ENCODE measurements around the gene GOLGA8N.
"Not testable (repeated sequence)": the region's sequence is repeated elsewhere in the genome, so short reads cannot be mapped to it uniquely, and the experiment has no call there.

The GOLGA8N gene

DNA sequence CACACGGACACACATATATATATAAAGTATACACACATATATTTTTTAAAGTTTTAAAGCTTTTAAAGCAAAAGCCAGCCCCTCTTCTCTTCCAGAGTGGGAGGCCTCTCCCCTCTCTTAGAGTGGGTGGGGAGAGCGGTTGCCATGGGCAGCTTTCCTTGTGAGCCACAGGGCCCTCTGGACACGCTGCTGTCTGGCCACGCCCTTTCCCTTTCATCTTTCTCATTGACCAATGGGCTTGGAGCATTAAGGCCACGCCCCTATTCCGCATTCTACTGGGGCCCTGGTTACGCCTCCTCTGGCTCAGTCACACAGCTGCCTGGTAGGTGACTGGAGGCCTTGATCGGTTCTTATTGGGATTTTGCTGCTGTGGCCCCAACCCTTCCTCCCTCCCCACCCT, at the start of gene GOLGA8N:
GOLGA8N (plus strand) TSS at position 306 of the 400 bp plus-strand sequence.
- in situ Hi-C loops (cut with MboI; ENCODE audit: low sequenced_read_pairs, unreplicated experiment); DNase-seq (ENCODE audit: low spot score): not testable (repeated sequence)

DNA sequence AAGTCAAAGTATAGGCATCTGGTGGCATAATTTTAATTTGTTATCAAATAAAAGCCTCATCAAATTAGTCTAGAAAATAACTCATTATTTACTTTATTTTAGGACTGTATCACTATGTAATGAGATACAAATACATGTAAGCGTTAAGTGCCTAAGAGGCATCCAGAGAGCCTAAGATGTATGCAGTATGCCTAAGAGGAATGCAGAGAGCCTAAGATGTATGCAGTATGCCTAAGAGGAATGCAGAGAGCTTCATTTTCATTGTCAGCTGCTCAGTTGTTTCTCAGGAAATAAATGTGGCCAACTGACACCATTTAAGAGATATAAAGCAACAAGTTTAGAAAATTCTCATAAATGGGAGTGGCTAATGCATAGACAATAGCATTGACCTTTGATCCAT, 49.8 kb upstream of the GOLGA8N start:
- DNase-seq (ENCODE audit: low spot score); in situ Hi-C loops (cut with MboI; ENCODE audit: low sequenced_read_pairs, unreplicated experiment): not testable (repeated sequence)

DNA sequence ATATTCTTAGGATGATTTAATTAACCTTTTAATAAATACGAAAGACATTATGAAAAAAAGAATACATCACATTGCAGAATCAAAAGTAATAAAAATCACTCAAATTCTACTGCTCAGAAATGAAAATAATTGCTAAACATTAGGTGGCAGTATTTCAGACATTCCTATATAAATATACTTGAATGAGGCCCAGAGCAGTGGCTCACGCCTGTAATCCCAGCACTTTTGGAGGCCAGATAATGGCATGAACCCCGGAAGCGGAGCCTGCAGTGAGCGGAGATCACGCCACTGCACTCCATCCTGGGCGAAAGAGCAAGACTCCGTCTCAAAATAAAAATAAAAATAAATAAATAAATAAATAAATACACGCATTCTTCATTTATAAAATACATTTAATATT, 48.1 kb upstream of the GOLGA8N start:
- DNase-seq (ENCODE audit: low spot score); in situ Hi-C loops (cut with MboI; ENCODE audit: low sequenced_read_pairs, unreplicated experiment): not testable (repeated sequence)

DNA sequence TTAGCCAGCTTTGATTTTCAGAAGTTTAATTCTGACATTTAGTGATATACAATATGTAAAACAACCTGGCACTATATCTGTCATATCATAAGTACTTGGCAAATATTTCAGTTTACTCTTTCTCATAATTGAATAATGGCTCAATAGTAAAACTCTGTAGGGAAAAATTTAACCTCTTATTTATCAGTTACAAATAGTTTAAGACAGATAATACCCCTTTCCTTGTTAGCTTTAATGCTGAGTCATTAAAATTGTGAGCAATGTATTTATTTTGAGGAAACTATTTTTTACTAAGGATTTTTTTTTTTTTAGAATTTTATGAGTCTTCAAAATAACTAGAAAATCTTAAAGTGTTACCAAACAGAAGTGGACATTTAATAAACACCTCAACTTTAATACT, 38.7 kb upstream of the GOLGA8N start:
- in situ Hi-C loops (cut with MboI; ENCODE audit: low sequenced_read_pairs, unreplicated experiment); DNase-seq (ENCODE audit: low spot score): not testable (repeated sequence)

DNA sequence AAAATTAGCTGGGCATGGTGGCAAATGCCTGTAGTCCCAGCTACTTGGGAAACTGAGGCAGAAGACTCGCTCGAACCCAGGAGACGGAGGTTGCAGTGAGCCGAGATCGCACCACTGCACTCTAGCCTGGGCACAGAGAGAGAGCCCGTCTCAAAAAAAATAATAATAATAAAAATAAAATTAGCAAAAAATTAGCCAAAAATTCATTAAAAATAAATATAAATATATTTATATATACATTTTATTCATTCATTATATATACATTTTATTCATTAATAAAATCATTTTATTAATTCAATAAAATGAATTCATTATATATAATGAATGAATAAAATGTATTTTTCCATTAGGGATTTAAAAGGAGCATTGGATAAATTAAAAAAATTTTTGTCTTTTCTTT, 31.1 kb upstream of the GOLGA8N start:
- in situ Hi-C loops (cut with MboI; ENCODE audit: low sequenced_read_pairs, unreplicated experiment) = not testable (repeated sequence)

DNA sequence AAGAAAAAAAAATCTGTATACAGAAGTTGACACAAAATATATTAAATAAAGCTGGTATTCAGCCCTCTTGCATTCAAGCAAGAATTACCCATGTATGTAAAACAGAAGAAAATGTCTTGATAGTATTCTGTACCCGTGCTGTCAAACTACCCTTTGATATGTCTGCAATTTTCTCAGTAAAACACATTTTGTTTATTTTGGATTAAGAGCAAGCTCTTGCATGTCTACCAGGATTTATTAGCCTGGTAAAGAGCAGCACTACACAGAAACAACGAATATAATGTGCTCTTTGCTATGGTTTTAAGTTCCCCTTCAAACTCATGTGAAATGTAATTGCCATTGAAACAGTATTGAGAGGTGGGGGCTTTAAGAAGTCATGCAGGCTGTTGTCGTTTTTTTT, 24.3 kb upstream of the GOLGA8N start:
- in situ Hi-C loops (cut with MboI; ENCODE audit: low sequenced_read_pairs, unreplicated experiment); DNase-seq (ENCODE audit: low spot score): not testable (repeated sequence)

More for the DNA sequence above, 31.1 kb upstream of the GOLGA8N start:
- not testable (repeated sequence) for DNase-seq (ENCODE audit: low spot score)

DNA sequence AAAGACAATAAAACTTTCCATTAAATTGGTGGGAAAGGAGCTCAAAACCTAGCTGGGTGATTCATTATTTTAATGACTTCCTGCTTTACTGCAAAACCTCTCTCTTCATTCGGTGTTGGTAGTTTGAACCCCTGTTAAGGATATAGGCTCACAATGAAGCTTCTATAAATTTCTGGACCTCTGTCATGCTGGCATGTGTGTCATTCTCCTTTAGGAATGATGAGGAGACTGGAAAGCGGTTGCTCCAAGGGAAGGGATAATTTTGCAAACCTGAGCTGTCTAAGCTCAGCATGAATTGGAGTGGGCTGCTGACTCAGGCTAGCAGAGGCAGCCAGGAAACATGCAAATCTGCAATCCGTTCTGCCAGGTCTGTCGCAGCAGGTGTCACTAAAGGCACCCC, 14.8 kb upstream of the GOLGA8N start:
- DNase-seq (ENCODE audit: low spot score); in situ Hi-C loops (cut with MboI; ENCODE audit: low sequenced_read_pairs, unreplicated experiment): not testable (repeated sequence)

DNA sequence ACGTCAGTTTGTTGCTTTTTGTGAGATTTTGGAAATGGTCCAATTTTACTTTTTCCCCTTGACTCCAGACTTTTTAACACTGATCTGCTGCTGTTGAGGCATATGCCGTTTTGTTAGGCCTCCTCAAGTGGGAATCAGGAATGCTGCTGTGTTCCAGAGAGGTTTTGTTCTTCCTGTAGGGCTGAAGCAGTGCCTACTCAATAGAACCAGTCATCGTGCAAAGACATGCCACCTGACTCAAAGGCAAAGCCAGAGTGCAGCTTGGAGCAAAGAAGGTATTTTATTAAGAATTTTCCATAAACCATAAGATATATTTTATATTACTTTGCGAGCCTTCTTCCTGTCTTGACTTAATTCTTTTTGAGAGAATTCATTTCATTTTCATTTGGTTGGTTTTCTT, 7.4 kb upstream of the GOLGA8N start:
- DNase-seq (ENCODE audit: low spot score); in situ Hi-C loops (cut with MboI; ENCODE audit: low sequenced_read_pairs, unreplicated experiment): not testable (repeated sequence)

DNA sequence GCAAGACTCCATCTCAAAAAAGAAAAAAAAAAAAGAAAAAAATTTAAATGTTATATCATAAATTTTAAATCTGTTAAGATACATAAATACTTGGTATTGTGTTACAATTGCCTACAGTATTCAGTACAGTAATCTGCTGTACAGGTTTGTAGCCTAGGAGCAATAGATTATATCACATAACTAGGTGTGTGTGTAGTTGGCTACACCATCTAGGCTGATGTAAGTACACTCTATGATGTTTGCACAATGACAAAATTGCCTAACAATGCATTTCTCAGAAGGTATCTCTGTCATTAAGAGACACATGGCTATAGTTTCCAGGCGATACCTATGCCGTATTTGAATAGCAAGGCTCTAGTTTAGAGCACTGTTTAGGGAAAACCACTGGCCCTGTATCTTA, 16.3 kb downstream of the GOLGA8N start:
- DNase-seq (ENCODE audit: low spot score) = not testable (repeated sequence)
- in situ Hi-C loops (cut with MboI; ENCODE audit: low sequenced_read_pairs, unreplicated experiment) = loop anchor here (25.0 kb wide), 1 partner anchor 1972 kb away; the partner anchor contains the start of gene ARHGAP11B

DNA sequence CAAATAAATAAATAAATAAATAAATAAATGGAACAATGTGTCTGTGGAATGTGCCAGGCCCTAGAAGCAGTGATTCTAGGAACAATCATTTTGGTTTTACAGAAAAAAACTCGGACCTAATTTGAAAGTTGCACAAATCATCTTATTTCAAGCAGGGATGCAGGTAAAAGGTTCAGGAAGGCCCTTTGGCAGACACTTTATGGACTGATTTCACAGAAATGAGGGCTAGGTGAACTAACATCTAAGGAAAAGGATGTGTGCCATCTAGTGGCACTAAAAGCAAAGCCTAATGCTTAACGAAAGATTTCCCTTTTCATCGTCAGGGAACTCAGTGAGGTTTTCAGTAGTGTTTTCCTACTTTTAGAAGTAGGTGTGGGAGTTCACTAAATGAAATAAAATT, 17.5 kb downstream of the GOLGA8N start:
- not testable (repeated sequence) for DNase-seq (ENCODE audit: low spot score)
- in situ Hi-C loops (cut with MboI; ENCODE audit: low sequenced_read_pairs, unreplicated experiment) = loop anchor here (25.0 kb wide), 1 partner anchor 1973 kb away; the partner anchor contains the start of gene ARHGAP11B

DNA sequence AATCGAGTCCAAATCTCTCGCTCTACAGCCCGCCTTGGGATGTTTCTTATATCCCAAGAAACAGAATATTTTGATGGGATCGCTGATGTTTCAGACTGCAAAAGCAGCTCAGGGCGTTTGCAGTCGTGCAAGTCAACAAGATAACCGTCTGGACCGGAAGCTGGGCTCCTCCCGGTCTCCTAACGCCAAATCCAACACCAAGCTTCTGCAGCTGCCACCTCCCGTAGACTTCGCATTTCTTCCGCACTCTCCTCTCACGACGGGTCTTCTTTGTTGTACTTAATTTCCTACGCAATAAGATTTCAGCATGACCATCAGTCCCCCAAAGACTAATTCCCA, 21.4 kb downstream of the GOLGA8N start:
- in situ Hi-C loops (cut with MboI; ENCODE audit: low sequenced_read_pairs, unreplicated experiment) = loop anchor here (25.0 kb wide), 1 partner anchor 1977 kb away; the partner anchor contains the start of gene ARHGAP11B
- DNase-seq (ENCODE audit: low spot score) = not testable (repeated sequence)

DNA sequence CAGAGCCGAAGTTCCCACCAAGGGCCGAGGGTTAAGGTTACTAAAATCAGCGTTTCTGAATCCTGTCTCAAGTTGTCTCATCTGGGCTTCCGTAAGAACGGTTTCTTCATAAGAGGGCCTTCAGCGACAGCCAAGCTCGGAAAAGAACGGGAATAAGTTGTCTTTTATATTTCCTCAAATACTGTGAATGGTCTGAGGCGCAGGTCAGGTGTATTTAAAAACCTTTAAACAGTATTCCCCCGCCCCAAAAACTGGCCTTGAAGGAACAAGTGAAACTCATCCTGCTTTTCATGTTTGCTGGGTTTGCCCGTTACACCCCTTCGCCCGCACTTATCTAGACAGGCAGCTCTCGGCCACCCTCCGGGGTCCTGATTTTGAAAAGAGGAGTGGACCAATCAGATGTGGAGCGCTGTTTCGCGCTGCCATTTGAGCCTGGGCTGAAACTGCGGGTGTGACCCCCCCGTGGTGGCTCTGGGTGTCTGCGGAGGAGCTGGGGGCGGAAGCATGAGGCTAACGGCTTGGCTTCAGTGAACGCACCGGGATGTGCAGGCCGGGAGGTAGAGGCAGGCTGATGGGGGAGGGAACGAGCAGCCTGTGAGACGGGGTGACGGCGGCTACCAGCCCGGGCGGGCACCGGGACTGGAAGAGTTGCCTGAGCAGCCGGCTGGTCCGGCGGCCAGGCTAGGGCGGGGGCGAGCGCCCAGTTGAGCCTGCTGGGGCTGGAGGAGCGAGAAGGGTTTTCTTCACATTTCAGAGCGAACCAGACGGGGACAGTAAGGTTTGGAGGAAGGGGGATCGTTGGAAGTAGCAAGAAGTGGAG, 22.0 kb downstream of the GOLGA8N start, which contains the start of gene ARHGAP11A:
ARHGAP11A (plus strand) TSS at position 454 of the 820 bp plus-strand sequence. CDS start 708 bp downstream, outside the sequence.
- in situ Hi-C loops (cut with MboI; ENCODE audit: low sequenced_read_pairs, unreplicated experiment) = loop anchor here (25.0 kb wide), 1 partner anchor 1978 kb away; the partner anchor contains the start of gene ARHGAP11B
- DNase-seq (ENCODE audit: low spot score) = peak; percentile 56

DNA sequence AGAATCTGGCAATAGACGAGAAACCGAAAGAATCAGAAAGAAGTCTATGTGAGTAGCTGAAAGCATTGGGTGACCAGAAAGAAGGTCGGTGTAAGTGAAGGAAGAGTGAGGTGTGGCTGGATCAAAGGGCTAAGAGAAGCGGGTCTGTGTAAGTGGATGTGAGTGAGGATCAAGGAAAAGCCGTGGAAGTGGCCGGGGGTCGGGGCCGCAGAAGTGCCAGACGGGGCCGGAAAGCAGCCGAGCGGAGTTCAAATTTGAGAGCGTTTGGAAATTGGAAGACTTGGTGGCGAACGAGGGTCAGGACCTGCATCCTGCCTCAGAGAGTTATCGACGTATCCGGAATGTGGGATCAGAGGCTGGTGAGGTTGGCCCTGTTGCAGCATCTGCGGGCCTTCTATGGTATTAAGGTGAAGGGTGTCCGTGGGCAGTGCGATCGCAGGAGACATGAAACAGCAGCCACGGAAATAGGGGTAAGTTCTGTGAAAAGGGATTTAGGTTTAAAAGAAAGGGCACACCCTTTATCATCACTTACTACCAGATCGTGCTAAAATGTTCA, 22.7 kb downstream of the GOLGA8N start:
- in situ Hi-C loops (cut with MboI; ENCODE audit: low sequenced_read_pairs, unreplicated experiment) = loop anchor here (25.0 kb wide), 1 partner anchor 1979 kb away; the partner anchor contains the start of gene ARHGAP11B

DNA sequence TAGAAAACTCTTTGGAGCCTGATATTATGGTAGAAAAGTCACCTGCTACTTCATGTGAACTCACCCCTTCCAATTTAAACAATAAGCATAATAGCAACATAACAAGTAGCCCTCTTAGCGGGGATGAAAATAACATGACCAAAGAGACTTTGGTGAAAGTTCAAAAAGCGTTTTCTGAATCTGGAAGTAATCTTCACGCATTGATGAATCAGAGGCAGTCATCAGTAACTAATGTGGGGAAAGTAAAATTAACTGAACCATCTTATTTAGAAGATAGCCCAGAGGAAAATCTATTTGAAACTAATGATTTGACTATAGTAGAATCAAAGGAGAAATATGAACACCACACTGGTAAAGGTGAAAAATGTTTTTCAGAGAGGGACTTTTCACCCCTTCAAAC, 43.2 kb downstream of the GOLGA8N start:
- in situ Hi-C loops (cut with MboI; ENCODE audit: low sequenced_read_pairs, unreplicated experiment) = no loop called here
- TF ChIP-seq, protein P1, sequence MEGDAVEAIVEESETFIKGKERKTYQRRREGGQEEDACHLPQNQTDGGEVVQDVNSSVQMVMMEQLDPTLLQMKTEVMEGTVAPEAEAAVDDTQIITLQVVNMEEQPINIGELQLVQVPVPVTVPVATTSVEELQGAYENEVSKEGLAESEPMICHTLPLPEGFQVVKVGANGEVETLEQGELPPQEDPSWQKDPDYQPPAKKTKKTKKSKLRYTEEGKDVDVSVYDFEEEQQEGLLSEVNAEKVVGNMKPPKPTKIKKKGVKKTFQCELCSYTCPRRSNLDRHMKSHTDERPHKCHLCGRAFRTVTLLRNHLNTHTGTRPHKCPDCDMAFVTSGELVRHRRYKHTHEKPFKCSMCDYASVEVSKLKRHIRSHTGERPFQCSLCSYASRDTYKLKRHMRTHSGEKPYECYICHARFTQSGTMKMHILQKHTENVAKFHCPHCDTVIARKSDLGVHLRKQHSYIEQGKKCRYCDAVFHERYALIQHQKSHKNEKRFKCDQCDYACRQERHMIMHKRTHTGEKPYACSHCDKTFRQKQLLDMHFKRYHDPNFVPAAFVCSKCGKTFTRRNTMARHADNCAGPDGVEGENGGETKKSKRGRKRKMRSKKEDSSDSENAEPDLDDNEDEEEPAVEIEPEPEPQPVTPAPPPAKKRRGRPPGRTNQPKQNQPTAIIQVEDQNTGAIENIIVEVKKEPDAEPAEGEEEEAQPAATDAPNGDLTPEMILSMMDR (IDR thresholded peaks at IDR 0.05; ENCODE audit: borderline replicate concordance, control extremely low read depth, extremely low read depth, insufficient read depth, missing control alignments) = no peak
- DNase-seq (ENCODE audit: low spot score) = no peak

More for the DNA sequence above, 22.7 kb downstream of the GOLGA8N start:
- DNase-seq (ENCODE audit: low spot score) = not testable (repeated sequence)
